ENCODE results near the gene TXNDC2. TPM values are rescaled to one million over a fixed set of nuclear protein-coding genes. Genes with fewer than 3 reads are reported as not detected.
"Not testable (repeated sequence)": the region's sequence is repeated elsewhere in the genome, so short reads cannot be mapped to it uniquely, and the experiment has no call there.

Gene TXNDC2
- total RNA-seq, 1 donor, result 0.36 TPM

DNA sequence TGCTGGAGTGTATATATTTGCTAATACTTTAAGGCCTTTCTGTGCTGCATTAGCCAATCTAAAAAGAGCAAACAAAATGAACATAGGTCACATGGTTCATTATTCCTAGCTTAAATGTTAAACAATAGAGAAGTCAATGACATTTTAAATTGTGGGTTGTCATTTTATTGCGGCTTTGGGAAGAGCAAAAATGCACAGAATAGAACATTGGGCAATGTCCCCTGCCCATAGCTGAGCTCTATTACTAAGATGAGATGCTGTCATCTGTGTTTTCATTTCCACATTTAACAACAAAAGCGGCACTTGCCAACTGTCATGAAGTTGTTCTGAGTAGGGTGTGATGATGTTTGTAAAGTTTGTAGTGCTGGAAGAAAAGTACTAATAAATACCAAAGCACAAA is 24.9 kb downstream of the TXNDC2 start:
- no peak for DNase-seq (ENCODE audit: insufficient read length, low spot score, missing footprints)
- TF ChIP-seq, protein P1, sequence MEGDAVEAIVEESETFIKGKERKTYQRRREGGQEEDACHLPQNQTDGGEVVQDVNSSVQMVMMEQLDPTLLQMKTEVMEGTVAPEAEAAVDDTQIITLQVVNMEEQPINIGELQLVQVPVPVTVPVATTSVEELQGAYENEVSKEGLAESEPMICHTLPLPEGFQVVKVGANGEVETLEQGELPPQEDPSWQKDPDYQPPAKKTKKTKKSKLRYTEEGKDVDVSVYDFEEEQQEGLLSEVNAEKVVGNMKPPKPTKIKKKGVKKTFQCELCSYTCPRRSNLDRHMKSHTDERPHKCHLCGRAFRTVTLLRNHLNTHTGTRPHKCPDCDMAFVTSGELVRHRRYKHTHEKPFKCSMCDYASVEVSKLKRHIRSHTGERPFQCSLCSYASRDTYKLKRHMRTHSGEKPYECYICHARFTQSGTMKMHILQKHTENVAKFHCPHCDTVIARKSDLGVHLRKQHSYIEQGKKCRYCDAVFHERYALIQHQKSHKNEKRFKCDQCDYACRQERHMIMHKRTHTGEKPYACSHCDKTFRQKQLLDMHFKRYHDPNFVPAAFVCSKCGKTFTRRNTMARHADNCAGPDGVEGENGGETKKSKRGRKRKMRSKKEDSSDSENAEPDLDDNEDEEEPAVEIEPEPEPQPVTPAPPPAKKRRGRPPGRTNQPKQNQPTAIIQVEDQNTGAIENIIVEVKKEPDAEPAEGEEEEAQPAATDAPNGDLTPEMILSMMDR (IDR thresholded peaks at IDR 0.05; ENCODE audit: extremely low read depth, low read depth, low read length), result no peak
- no peak overlapping the region for H3K4me3 ChIP-seq (ENCODE audit: insufficient read depth, low read length)

DNA sequence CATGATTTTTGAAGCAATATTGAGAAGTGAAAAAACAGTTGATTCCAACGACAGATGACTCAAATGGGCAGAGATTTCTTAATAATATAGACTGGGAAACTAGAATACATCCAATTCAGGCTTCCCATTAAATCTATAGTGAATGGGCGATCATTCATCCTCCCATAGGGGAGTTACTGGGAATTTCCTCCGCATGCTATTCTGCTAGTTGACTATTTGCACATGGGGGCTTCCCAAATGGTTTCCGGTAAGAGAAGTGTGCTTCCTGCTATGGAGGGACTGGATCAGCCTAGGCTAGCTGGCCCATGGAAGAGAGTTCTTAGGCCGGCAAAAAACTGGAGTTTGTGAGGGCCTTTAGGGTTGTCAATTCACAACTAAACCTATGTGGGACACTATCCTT is 25.5 kb downstream of the TXNDC2 start:
- H3K27me3 ChIP-seq (ENCODE audit: insufficient read depth, low read length), result no peaks in the 10 kb centered on the region
- H2AFZ ChIP-seq (ENCODE audit: low read length), result no peak overlapping the region
- H3K79me2 ChIP-seq (ENCODE audit: insufficient read depth, low read length), result peaks cover 22% of the 10 kb centered on the region
- no peak overlapping the region for H3K4me2 ChIP-seq (ENCODE audit: insufficient read depth, low read length)
- peaks cover 7% of the 10 kb centered on the region for H4K20me1 ChIP-seq (ENCODE audit: insufficient read depth, low read length)
- no peak for DNase-seq (ENCODE audit: insufficient read length, low spot score, missing footprints)
- TF ChIP-seq, protein P1 (IDR thresholded peaks at IDR 0.05; ENCODE audit: extremely low read depth, low read depth, low read length), result no peak
- peaks cover 10% of the 10 kb centered on the region for H3K4me1 ChIP-seq (ENCODE audit: insufficient read depth, low read length)
- no peaks in the 10 kb centered on the region for H3K9me3 ChIP-seq (ENCODE audit: low read depth, low read length)
- no peak overlapping the region for H3K4me3 ChIP-seq (ENCODE audit: insufficient read depth, low read length)
- no peak overlapping the region for H3K27ac ChIP-seq (ENCODE audit: low read depth, low read length)
- no peaks in the 10 kb centered on the region for H3K36me3 ChIP-seq (ENCODE audit: insufficient read depth, low read length)

More for the DNA sequence above, 24.9 kb downstream of the TXNDC2 start:
- peaks cover 17% of the 10 kb centered on the region for H3K79me2 ChIP-seq (ENCODE audit: insufficient read depth, low read length)
- no peaks in the 10 kb centered on the region for H3K36me3 ChIP-seq (ENCODE audit: insufficient read depth, low read length)
- H3K9me3 ChIP-seq (ENCODE audit: low read depth, low read length), result no peaks in the 10 kb centered on the region
- H2AFZ ChIP-seq (ENCODE audit: low read length), result no peak overlapping the region
- no peaks in the 10 kb centered on the region for H3K27me3 ChIP-seq (ENCODE audit: insufficient read depth, low read length)
- peaks cover 5% of the 10 kb centered on the region for H4K20me1 ChIP-seq (ENCODE audit: insufficient read depth, low read length)
- H3K27ac ChIP-seq (ENCODE audit: low read depth, low read length), result no peak overlapping the region
- peaks cover 5% of the 10 kb centered on the region for H3K4me1 ChIP-seq (ENCODE audit: insufficient read depth, low read length)
- H3K4me2 ChIP-seq (ENCODE audit: insufficient read depth, low read length), result no peak overlapping the region

DNA sequence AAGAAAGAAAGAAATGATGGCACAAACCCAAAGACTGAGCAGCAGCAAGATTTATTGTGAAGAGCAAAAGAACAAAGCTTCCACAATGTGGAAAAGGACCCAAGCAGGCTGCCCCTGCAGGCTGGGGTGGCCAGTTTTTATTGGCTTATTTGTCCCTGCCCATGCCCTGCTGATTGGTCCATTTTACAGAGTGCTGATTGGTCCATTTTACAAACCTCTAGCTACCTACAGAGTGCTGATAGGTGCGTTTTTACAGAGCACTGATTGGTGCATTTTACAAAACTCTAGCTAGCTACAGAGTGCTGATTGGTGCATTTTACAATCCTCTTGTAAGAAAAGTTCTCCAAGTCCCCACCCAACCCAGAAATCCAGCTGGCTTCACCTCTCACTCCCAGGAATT is 26.5 kb downstream of the TXNDC2 start:
- H3K9me3 ChIP-seq (ENCODE audit: low read depth, low read length); H3K4me3 ChIP-seq (ENCODE audit: insufficient read depth, low read length); DNase-seq (ENCODE audit: insufficient read length, low spot score, missing footprints); H3K27ac ChIP-seq (ENCODE audit: low read depth, low read length); H2AFZ ChIP-seq (ENCODE audit: low read length); H3K27me3 ChIP-seq (ENCODE audit: insufficient read depth, low read length); H3K36me3 ChIP-seq (ENCODE audit: insufficient read depth, low read length): not testable (repeated sequence)
- Histone ChIP-seq H3K4me2 (ENCODE audit: insufficient read depth, low read length) (peak overlapping the region; percentile 81), H4K20me1 (ENCODE audit: insufficient read depth, low read length) (peaks cover 17% of the 10 kb centered on the region), H3K79me2 (ENCODE audit: insufficient read depth, low read length) (peaks cover 33% of the 10 kb centered on the region), H3K4me1 (ENCODE audit: insufficient read depth, low read length) (peaks cover 15% of the 10 kb centered on the region)

DNA sequence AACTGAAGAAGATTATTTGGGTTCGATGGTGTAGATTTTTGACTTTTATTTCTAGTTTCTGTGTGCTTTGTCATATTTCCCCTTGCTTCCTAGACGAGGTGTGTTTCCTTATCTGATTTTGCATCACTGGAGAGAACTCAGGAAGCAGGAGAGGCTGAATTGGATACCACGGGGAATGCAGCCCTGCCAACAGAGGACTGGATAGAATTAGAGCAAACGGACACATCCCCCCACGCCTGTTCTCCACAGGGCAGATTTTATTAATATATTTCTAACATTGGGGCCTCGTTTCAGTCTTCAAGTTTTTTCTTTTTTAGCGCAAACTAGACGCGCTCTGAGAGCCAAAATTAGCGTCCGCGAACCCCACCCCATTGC is 27.4 kb downstream of the TXNDC2 start:
- Histone ChIP-seq H2AFZ (ENCODE audit: low read length) (peak overlapping the region; percentile 97), H3K4me3 (ENCODE audit: insufficient read depth, low read length) (peak overlapping the region; percentile 92), H3K79me2 (ENCODE audit: insufficient read depth, low read length) (peaks cover 42% of the 10 kb centered on the region), H4K20me1 (ENCODE audit: insufficient read depth, low read length) (peaks cover 24% of the 10 kb centered on the region), H3K9me3 (ENCODE audit: low read depth, low read length) (no peaks in the 10 kb centered on the region), H3K27ac (ENCODE audit: low read depth, low read length) (peak overlapping the region; percentile 94), H3K27me3 (ENCODE audit: insufficient read depth, low read length) (no peaks in the 10 kb centered on the region), H3K4me1 (ENCODE audit: insufficient read depth, low read length) (peaks cover 24% of the 10 kb centered on the region), H3K36me3 (ENCODE audit: insufficient read depth, low read length) (no peaks in the 10 kb centered on the region), H3K4me2 (ENCODE audit: insufficient read depth, low read length) (peak overlapping the region; percentile 81)
- TF ChIP-seq, protein P1 (IDR thresholded peaks at IDR 0.05; ENCODE audit: extremely low read depth, low read depth, low read length), result no peak
- DNase-seq (ENCODE audit: insufficient read length, low spot score, missing footprints), result peak; percentile 72
